Anterior cingulate cortex (tissue), 58 donors: ENCODE measurements around the gene CEACAM21.

Experiments
- DNase-seq, 58 donors: peaks; one replicate each; lab custom pipeline; 2025; lab: John Stamatoyannopoulos, UW

The CEACAM21 gene

DNA sequence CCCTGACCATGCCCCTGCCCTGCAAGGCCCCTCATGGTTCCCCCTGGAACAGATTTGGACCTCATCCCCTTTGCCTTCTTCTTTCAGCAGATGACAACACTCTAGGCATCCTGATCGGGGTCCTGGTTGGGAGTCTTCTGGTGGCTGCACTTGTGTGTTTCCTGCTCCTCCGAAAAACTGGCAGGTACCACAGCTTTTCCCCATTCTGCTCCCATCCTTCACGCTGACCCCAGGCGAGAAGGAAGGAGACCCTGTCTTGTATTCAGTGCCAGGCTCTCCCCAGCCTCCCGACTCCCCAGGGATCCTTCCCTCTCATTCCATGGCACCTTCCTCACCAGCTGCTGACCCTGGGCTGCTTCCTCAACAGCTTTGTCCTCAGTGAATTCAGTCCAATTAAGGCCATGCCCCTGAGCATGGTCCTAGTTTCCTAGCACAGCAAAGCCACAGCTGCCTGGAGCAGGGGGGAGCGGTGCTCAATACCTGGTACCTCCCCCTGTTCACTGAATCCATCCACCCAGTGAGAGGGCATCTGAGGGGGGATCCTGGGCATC, 8.4 kb downstream of the CEACAM21 start:
- DNase-seq, result no peak

GRCh38 chr19:41584931-41585330, 9.0 kb downstream of the CEACAM21 start:
- DNase-seq, result no peak

GRCh38 chr19:41586064-41586463, 10.1 kb downstream of the CEACAM21 start:
- DNase-seq, result no peak

DNA sequence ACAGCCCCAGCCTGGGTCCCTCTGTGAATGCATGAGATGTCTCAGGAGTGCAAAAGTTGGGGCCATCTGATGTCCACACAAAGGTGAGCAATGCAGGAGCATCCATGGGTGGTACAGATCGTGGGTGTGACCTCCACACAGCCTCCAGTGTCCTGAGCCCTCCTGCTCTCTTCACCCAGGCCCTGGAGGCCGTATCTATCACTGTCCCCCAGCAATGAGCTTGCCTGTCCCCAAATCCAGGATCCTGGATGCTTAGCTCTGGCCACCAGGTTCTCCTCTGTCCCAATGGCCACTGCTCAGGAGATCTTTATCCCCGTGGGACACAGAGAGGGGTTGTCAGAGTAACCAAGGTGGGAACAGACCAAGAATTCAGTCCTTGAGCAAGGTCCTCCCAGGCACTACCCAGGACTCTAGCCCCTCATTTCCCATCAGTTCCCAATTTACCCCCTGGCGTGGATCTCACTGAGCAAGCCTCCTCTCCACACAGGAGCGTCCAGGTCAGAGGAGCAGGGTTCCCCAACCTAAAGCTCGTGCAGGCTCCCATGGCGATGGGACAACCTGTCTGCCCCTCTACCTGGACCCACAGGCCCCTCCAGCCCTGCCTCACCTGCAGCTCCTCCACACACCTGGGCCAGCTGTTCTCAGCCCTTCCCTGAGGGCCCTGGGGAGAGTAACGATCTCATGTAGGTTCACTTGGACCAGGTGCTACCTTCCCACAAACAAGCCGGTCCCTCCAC, 11.3 kb downstream of the CEACAM21 start:
- no peak for DNase-seq

- no peak for DNase-seq
Measured at GRCh38 chr19:41587838-41588210, 11.9 kb downstream of the CEACAM21 start.

DNA sequence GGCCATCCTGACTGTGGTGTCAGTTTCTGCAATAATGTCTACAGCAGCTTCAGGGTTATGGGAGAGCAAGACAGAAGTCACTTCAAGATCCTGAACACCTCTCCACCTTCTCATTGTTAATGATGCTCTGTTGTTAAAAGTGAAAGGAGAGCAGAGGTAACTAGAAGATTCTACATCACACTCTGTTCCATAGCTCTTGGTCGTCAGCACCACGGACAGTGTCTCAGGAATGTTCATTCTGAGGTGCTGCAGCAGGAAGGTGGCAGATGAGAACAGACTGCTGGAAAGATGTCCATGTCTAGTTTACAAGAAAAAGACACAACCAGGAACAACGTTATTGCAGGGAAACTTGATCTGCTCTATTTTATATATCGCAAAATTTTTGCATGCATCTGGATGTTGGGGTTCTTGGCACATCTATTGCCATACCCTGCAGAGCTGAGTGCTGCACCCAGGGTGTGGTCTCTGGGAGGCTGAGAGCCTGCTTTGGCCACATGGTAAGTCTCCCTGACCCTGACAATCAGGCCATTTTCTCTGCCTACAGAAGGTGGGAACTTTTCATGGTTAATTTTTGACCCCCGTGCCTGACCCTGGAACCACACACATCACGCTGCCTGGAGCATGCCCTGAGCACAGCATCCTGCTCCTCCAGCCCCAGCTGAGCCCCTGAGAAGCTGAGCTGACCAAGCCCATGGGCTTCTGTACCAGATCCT, 12.7 kb downstream of the CEACAM21 start:
- no peak for DNase-seq

DNA sequence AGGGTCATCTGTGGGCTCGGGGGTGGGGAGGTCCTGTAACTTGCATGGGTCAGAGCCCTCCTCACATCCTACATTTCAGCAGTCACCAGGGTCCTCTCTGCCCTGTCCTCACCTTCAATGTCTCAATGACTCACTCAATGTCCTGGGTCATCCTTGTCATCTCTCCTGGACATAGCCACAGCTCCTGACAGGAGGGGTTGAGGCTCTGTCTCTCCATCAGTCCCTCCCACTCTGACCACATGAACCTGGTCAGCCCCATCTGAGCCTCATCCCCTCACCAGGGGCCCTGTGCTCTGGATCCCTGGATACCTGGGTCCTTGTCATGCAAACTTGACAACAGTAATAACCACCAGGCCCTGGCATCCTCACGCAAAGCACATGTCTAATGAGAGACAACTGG, 13.4 kb downstream of the CEACAM21 start:
- no peak for DNase-seq

DNA sequence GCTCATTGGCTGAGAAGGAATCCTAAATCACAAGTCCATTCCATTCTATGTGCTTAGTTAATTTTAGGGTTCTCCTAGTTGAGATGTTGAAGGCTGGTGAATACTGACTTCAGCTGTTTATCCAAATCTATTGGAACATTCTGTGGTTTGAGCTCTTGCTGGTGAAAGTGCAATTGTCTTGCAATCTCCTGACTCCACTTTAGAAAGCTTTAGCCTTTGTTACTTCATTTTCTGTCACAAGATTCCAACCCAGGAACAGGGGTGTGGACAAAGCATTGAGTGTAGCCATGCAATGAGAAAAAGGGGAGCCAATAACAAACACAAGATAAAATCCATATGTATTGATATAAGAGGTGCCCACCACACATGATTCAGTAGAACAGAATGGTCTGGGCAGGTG, 15.0 kb downstream of the CEACAM21 start:
- no peak for DNase-seq

DNA sequence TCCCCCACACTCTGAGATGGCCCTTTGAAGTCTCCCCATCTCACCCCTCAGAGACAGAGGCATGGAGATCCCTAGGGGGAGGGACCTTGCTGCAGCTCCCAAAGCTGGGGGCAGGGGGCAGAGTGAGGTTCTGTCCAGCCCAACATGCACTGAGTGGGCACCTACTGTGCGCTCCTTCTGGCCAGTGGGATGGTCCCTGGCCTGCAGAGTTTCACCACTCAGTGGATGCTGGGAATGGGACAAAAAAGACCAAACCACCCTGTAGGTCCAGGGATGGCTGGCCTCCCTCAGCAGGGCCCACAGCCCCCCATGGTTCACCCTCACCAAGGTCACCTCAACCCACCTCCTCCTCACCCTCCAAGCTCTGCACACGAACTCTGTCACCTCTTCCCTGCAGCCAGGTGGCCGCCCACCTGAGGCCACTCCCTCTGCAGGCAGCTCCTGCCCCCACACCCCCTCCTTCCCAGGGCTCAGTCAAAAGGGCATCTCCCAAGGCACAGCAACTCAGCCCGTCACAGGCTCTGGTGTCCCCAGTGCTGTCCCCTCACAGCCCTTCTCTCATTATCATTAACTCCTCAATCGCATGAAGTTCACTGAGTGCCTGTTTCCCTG, 16.1 kb downstream of the CEACAM21 start:
- no peak for DNase-seq

DNA sequence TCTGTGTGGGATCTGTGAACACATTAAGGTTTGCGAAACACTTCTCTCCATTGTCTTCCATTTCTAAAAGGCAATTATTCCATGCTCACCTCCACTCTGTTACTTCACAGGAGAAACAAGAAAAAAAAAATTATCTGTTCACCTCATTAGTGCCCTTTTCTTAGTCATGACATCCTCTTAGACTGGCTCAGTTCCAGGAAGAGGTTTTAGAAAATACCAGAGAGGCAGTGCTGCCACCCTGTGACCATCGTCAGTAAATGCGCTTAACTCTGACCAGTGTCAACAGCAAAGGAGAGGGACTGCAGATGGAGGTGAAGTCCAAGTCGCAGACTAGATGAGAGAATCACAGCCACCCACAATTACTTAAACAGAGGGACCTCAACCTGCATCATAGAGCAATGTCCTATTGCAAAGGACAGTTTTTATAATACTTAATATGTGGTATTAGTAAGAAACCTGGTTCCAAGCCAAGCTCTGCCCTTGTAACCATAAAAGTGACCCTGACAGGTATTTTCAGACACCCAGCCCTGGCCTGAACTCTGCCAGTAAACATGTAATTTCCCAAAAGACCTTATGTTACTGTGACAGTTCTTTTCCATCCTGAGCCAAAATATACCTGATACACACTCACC, 19.4 kb downstream of the CEACAM21 start:
- peak in 2 of 58 donors; percentile 5 to 12 for DNase-seq

GRCh38 chr19:41595890-41596280, 19.9 kb downstream of the CEACAM21 start:
- DNase-seq, result no peak

DNA sequence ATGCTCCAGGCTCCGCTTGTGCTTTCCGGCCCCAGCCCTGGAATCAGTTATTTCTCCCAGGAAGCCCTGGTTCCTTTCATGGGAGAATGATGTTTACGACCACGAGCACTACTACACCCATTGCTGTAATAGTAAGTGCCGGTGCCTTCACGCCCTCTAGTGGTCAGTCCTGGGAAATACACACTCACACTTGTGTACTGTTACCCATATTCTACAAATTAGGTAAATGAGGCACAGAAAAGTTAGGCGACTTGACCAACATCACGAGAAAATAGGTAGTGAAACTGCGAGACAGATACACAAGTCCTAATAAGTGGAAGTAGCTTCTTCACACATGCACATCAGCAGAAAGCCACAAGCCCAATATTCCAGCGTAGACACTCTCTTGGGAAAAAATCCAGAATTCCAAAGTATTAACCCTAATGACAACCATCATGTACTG, 21.7 kb downstream of the CEACAM21 start:
- DNase-seq, result peak in 41 of 58 donors; percentile 0 to 62 (median 18)

DNA sequence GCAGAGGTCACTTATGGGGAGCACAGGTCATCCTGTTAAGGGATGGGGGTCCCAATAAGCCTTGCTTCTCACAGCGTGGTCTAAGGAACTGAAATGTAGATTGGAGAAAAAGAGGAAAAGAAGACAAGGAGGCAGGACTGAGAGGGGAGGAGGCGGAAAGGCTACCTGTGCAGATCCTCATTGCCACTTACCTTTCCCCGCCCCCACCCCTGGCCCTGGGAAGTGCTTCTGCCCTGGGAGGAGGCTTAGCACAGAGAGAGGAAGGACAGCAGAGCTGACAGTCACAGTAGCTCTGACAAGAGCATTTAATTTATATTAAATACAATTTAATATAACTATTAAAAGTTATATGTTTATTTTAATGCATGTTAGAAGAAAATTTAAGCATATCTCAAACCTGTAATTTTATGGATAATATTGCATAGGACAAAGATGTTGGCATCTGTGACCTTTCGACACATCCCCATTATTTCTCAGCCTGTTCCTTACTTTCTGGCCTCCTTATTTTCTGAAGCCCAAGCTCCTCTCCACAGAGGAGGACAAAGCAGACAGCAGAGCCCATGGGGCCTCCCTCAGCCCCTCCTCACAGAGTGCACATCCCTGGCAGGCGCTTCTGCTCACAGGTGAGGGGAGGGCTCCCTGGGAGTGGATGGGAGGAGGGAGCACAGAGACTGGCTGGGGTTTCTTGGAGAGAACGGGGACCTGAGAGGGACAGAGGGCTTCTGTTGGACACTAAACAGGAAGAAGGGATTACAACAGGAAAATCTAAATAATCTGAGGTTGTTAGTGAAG, 23.4 kb downstream of the CEACAM21 start:
- no peak for DNase-seq

GRCh38 chr19:41601771-41602170, 25.8 kb downstream of the CEACAM21 start:
- DNase-seq, result no peak

GRCh38 chr19:41604831-41605230, 28.9 kb downstream of the CEACAM21 start:
- DNase-seq, result no peak

GRCh38 chr19:41606215-41606837, 30.4 kb downstream of the CEACAM21 start:
- DNase-seq, result no peak

DNA sequence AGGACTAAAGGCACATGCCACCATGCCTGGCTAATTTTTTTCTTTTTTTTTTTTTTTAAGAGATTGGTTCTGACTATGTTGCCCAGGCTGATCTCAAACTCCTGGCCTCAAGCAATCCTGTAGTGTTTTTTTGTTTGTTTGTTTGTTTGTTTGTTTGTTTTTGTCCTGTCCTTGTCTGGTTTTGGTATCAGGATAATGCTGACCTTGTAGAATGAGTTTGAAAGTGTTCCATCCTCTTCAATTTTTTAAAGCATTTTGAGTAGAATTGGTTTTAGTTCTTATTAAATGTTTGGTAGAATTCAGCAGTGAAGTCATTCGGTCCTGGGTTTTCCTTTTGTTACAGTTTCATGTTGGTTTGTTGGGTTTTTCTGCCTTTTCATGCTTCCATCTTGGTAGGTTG, 31.7 kb downstream of the CEACAM21 start:
- DNase-seq, result no peak

DNA sequence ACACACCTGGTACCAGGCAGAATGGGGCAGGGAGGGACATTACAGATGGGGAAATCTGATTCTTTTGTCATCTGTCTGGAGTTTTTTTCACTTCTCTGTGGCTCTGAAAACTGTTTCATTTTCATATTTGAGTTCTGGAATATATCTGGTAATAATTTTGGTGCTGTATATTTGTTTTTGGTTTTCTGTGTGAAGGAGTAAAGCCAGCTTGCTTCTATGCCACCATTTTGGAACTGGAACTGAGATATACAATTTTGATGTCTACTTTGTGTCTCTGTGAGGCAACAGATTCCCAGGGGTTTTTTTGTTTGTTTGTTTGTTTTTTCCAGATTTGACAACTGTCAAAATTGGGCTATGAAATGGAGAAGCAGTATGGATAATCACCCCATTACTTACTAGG, 34.8 kb downstream of the CEACAM21 start:
- no peak for DNase-seq

DNA sequence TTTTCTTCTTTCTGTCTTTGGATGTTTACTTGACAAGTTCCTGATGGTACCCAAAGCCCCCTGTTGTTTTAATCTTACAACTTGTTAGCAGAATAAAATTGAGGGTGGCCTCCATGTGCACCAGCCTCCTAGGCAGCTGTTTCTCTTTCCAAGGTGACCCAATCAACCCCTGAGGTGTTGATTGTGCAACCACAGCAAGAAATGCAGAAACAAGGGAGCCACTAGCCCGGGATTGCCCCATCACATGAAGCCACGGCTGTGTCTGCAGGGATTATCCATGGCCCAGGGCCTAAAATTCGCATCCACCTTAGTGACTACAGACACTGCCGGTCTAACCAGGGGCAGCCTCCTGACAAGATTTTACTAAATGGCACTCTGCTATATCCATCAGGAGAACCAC, 36.5 kb downstream of the CEACAM21 start:
- no peak for DNase-seq

- DNase-seq, result no peak
Measured at GRCh38 chr19:41615207-41615606, 39.2 kb downstream of the CEACAM21 start.
